ENCODE measurements around the gene TRPT1.

The TRPT1 gene

GRCh38 chr11:64245401-64245796 is 19.4 kb upstream of the TRPT1 start:
- no peak for DNase-seq (ENCODE audit: low read depth, low spot score)

GRCh38 chr11:64244966-64245365 is 19.0 kb upstream of the TRPT1 start:
- DNase-seq (ENCODE audit: low read depth, low spot score): no peak

- DNase-seq (ENCODE audit: low read depth, low spot score): no peak
Measured at GRCh38 chr11:64244107-64244506, 18.1 kb upstream of the TRPT1 start.

GRCh38 chr11:64243236-64243854 is 17.4 kb upstream of the TRPT1 start:
- no peak for DNase-seq (ENCODE audit: low read depth, low spot score)

GRCh38 chr11:64241491-64242374 is 15.7 kb upstream of the TRPT1 start:
- no peak for DNase-seq (ENCODE audit: low read depth, low spot score)

- DNase-seq (ENCODE audit: low read depth, low spot score): peak; percentile 99
Measured at GRCh38 chr11:64241241-64241490, 15.2 kb upstream of the TRPT1 start.

- peak; percentile 94 for DNase-seq (ENCODE audit: low read depth, low spot score)
Measured at GRCh38 chr11:64240435-64241240, 14.7 kb upstream of the TRPT1 start, which contains the start of gene FKBP2. TSS of gene FKBP2 (plus strand) at chr11:64241095. CDS start at chr11:64242388, 1,293 bp downstream.

GRCh38 chr11:64239662-64240434 is 13.9 kb upstream of the TRPT1 start:
- no peak for DNase-seq (ENCODE audit: low read depth, low spot score)

GRCh38 chr11:64238999-64239398 is 13.0 kb upstream of the TRPT1 start:
- no peak for DNase-seq (ENCODE audit: low read depth, low spot score)

GRCh38 chr11:64238076-64238475 is 12.1 kb upstream of the TRPT1 start:
- no peak for DNase-seq (ENCODE audit: low read depth, low spot score)

GRCh38 chr11:64237484-64237951 is 11.5 kb upstream of the TRPT1 start:
- no peak for DNase-seq (ENCODE audit: low read depth, low spot score)

- DNase-seq (ENCODE audit: low read depth, low spot score): no peak
Measured at GRCh38 chr11:64235437-64236161, 9.6 kb upstream of the TRPT1 start.

- no peak for DNase-seq (ENCODE audit: low read depth, low spot score)
Measured at GRCh38 chr11:64234647-64235379, 8.8 kb upstream of the TRPT1 start.

GRCh38 chr11:64233913-64234586 is 8.1 kb upstream of the TRPT1 start, which contains the start of gene VEGFB:
TSS of gene VEGFB (plus strand) at chr11:64234584. CDS start at chr11:64234834, 250 bp downstream.
- DNase-seq (ENCODE audit: low read depth, low spot score): no peak

GRCh38 chr11:64232967-64233315 is 7.0 kb upstream of the TRPT1 start:
- no peak for DNase-seq (ENCODE audit: low read depth, low spot score)

GRCh38 chr11:64232182-64232966 is 6.4 kb upstream of the TRPT1 start:
- DNase-seq (ENCODE audit: low read depth, low spot score): no peak

- no peak for DNase-seq (ENCODE audit: low read depth, low spot score)
Measured at GRCh38 chr11:64231546-64231945, 5.6 kb upstream of the TRPT1 start.

- DNase-seq (ENCODE audit: low read depth, low spot score): no peak
Measured at GRCh38 chr11:64230985-64231365, 5.0 kb upstream of the TRPT1 start.
